Measurements from ENCODE around the gene UNC13C.

Gene UNC13C

GRCh38 chr15:54636147-54636546 lies 657.9 kb downstream of the UNC13C start:
- DNase-seq (ENCODE audit: low read depth in 1 of 2, low spot score in 1 of 2), result no peak

- DNase-seq (ENCODE audit: low read depth in 1 of 2, low spot score in 1 of 2), result no peak
Observed at GRCh38 chr15:54638666-54639065, 660.4 kb downstream of the UNC13C start.

- no peak for DNase-seq (ENCODE audit: low read depth in 1 of 2, low spot score in 1 of 2)
Observed at GRCh38 chr15:54640873-54641272, 662.6 kb downstream of the UNC13C start.

GRCh38 chr15:54644796-54645195 lies 666.6 kb downstream of the UNC13C start:
- no peak for DNase-seq (ENCODE audit: low read depth in 1 of 2, low spot score in 1 of 2)

- no peak for DNase-seq (ENCODE audit: low read depth in 1 of 2, low spot score in 1 of 2)
Observed at GRCh38 chr15:54659646-54660045, 681.4 kb downstream of the UNC13C start.

- no peak for DNase-seq (ENCODE audit: low read depth in 1 of 2, low spot score in 1 of 2)
Observed at GRCh38 chr15:54660356-54660755, 682.1 kb downstream of the UNC13C start.

GRCh38 chr15:54675241-54675640 lies 697.0 kb downstream of the UNC13C start:
- no peak for DNase-seq (ENCODE audit: low read depth in 1 of 2, low spot score in 1 of 2)

- no peak for DNase-seq (ENCODE audit: low read depth in 1 of 2, low spot score in 1 of 2)
Observed at GRCh38 chr15:54681584-54681983, 703.3 kb downstream of the UNC13C start.

All from activated T-helper 1 cell treated with anti-CD3 and anti-CD28 coated beads, Interleukin-2, amount 50 U/mL, for 16 hours (primary cell).